CD14-positive monocyte (primary cell): ENCODE measurements around the gene FOXF2. TPM values are rescaled to one million over a fixed set of nuclear protein-coding genes. Genes with fewer than 3 reads are reported as not detected.

ENCODE experiments used
- DNase-seq, 3 donors: peaks; one replicate each; pipeline ENCODE4 v3.0.0-alpha.2; 2011 to 2022
- H2AFZ ChIP-seq: 2 replicates; pipeline ENCODE4 v1.6.0; 2012; ENCODE audit warnings: mild to moderate bottlenecking, low read depth, low read length, inconsistent platforms; ENCODE audit not compliant: insufficient read depth, poor library complexity, severe bottlenecking
- H3K27ac ChIP-seq, 2 donors: 1 replicate in 1 of 2; 2 replicates in 1 of 2; pipeline ENCODE4 v1.5.1; 2012 to 2013; ENCODE audit warnings: low read length in 2 of 2, control low read depth in 1 of 2, inconsistent platforms in 1 of 2, low read depth in 1 of 2, mild to moderate bottlenecking in 1 of 2
- H3K27me3 ChIP-seq, 2 donors: one replicate each; pipeline versions ENCODE4 v1.6.0 to v1.6.1; 2011 to 2013; ENCODE audit warnings: low read length in 2 of 2; ENCODE audit not compliant: control insufficient read depth in 2 of 2, insufficient read depth in 2 of 2
- H3K36me3 ChIP-seq, 2 donors: replicated peaks in 1 of 2; 1 replicate in 1 of 2; 2 replicates in 1 of 2; pipeline versions ENCODE4 v1.5.1 to v1.6.1; 2012 to 2013; ENCODE audit warnings: low read length in 2 of 2, control low read depth in 1 of 2, inconsistent platforms in 1 of 2, mild to moderate bottlenecking in 1 of 2; ENCODE audit not compliant: insufficient read depth in 2 of 2, control insufficient read depth in 1 of 2
- H3K4me1 ChIP-seq, 2 donors: 1 replicate in 1 of 2; 2 replicates in 1 of 2; pipeline versions ENCODE4 v1.5.1 to v1.6.1; 2012 to 2013; ENCODE audit warnings: low read length in 2 of 2, control low read depth in 1 of 2, inconsistent platforms in 1 of 2, mild to moderate bottlenecking in 1 of 2, moderate library complexity in 1 of 2; ENCODE audit not compliant: insufficient read depth in 2 of 2, control insufficient read depth in 1 of 2
- H3K4me2 ChIP-seq: replicated peaks from 2 replicates; pipeline ENCODE3; 2012; ENCODE audit warnings: low read length, moderate library complexity, mild to moderate bottlenecking; ENCODE audit not compliant: poor library complexity, severe bottlenecking; ENCODE audit errors: extremely low read depth
- H3K4me3 ChIP-seq, 3 experiments: fragments of 200-600 bp in 1 of 3; sonication (generic) in 1 of 3; replicated peaks in 1 of 3; 1 replicate in 2 of 3; 2 replicates in 1 of 3; pipeline ENCODE4 v1.5.1; 2011 to 2013; ENCODE audit warnings: low read length in 3 of 3, mild to moderate bottlenecking in 3 of 3, control low read depth in 2 of 3, low read depth in 2 of 3, inconsistent platforms in 1 of 3, moderate library complexity in 1 of 3
- H3K79me2 ChIP-seq: 2 replicates; pipeline ENCODE4 v1.6.0; 2012; ENCODE audit warnings: mild to moderate bottlenecking, control low read depth, inconsistent platforms, low read length, moderate library complexity; ENCODE audit not compliant: insufficient read depth
- H3K9ac ChIP-seq: 2 replicates; pipeline ENCODE4 v1.6.0; 2017; ENCODE audit warnings: low read length, mild to moderate bottlenecking; ENCODE audit not compliant: insufficient read depth, poor library complexity, severe bottlenecking
- H3K9me3 ChIP-seq, 2 donors: replicated peaks in 1 of 2; 1 replicate in 1 of 2; 2 replicates in 1 of 2; pipeline versions ENCODE4 v1.5.1 to v1.6.1; 2012 to 2013; ENCODE audit warnings: low read length in 2 of 2, control low read depth in 1 of 2; ENCODE audit not compliant: control insufficient read depth in 1 of 2, insufficient read depth in 1 of 2
- H4K20me1 ChIP-seq: 2 replicates; pipeline ENCODE4 v1.6.0; 2012; ENCODE audit warnings: mild to moderate bottlenecking, low read length, control low read depth, moderate library complexity; ENCODE audit not compliant: insufficient read depth
- H3K27ac Mint-ChIP-seq, 7 donors: one replicate each; pipeline ENCODE4 v1.8.0; 2020; ENCODE audit warnings: mild to moderate bottlenecking in 7 of 7, mixed read lengths in 7 of 7, moderate library complexity in 6 of 7, inconsistent platforms in 2 of 7
- H3K27me3 Mint-ChIP-seq, 3 donors: one replicate each; pipeline ENCODE4 v1.8.0; 2021 to 2022; ENCODE audit warnings: low read depth in 3 of 3, mild to moderate bottlenecking in 3 of 3, mixed read lengths in 3 of 3, moderate library complexity in 3 of 3, inconsistent platforms in 1 of 3
- H3K36me3 Mint-ChIP-seq, 2 donors: one replicate each; pipeline ENCODE4 v1.8.0; 2020; ENCODE audit warnings: mixed read lengths in 2 of 2, inconsistent platforms in 1 of 2, mild to moderate bottlenecking in 1 of 2
- H3K4me1 Mint-ChIP-seq: one replicate; pipeline ENCODE4 v1.8.0; 2020; ENCODE audit warnings: mild to moderate bottlenecking, mixed read lengths
- H3K4me3 Mint-ChIP-seq, 2 donors: one replicate each; pipeline ENCODE4 v1.8.0; 2020; ENCODE audit warnings: mild to moderate bottlenecking in 2 of 2, mixed read lengths in 2 of 2, moderate library complexity in 1 of 2
- H3K9me3 Mint-ChIP-seq, 7 donors: one replicate each; pipeline ENCODE4 v1.8.0; 2020 to 2022; ENCODE audit warnings: mixed read lengths in 7 of 7, mild to moderate bottlenecking in 6 of 7, moderate library complexity in 6 of 7, inconsistent platforms in 2 of 7
- CTCF ChIP-seq: fragments of 200-600 bp; IDR thresholded peaks from one replicate; pipeline ENCODE4 v1.8.0; 2022; ENCODE audit warnings: antibody characterized with exemption, mild to moderate bottlenecking
- WGBS: methylation state at CpG from one replicate; pipeline ENCODE4 v1.1.5; 2013; ENCODE audit warnings: missing lambda C conversion rate; ENCODE audit not compliant: insufficient coverage; 5-methylcytosine and 5-hydroxymethylcytosine counted together
- intact Hi-C, 2 donors: fragments of 100-400 bp; cut with micrococcal nuclease; formaldehyde crosslinking; loops; one replicate each; pipeline versions ENCODE4 v1.15.0 to v1.15.1; 2023
- polyA plus RNA-seq, 3 donors: library from polyadenylated mRNA; depleted of rRNA in 1 of 3; unstranded in 2 of 3; stranded (reverse) in 1 of 3; fragments of 300-500 nt in 2 of 3; fragments of >200 nt in 1 of 3; fragmentation: Illumina TruSeq in 2 of 3; gene quantifications; 1 replicate in 2 of 3; 2 replicates in 1 of 3; pipeline ENCODE4 v1.2.3, GENCODE V29; 2012 to 2021

Gene FOXF2
- polyA plus RNA-seq, 3 donors: 0.03 TPM; not detected in 2

- WGBS: 86% methylated on average over 1 of the region's 1 CpG
- H3K36me3 Mint-ChIP-seq: no peaks in the 10 kb centered on the region
- Histone ChIP-seq H3K79me2 (no peaks in the 10 kb centered on the region), H2AFZ (no peak overlapping the region), H3K4me3 (no peak overlapping the region), H3K9me3 (peaks cover 0 to 20% of the 10 kb centered on the region in 2 donors), H3K36me3 (no peaks in the 10 kb centered on the region), H3K9ac (no peak overlapping the region), H3K4me1 (no peaks in the 10 kb centered on the region), H3K27me3 (peaks cover 52 to 76% of the 10 kb centered on the region in 2 donors), H4K20me1 (no peaks in the 10 kb centered on the region), H3K4me2 (no peak overlapping the region), H3K27ac (no peak overlapping the region)
- H3K4me3 Mint-ChIP-seq: peak overlapping the region in 1 of 2 donors; percentile 61
- intact Hi-C loops: no loop called here
- peaks cover 7 to 26% (median 14%) of the 10 kb centered on the region in 7 donors for H3K9me3 Mint-ChIP-seq
- peaks cover 62 to 65% (median 63%) of the 10 kb centered on the region in 3 donors for H3K27me3 Mint-ChIP-seq
- no peak for DNase-seq
- no peak overlapping the region for H3K27ac Mint-ChIP-seq
- H3K4me1 Mint-ChIP-seq: no peaks in the 10 kb centered on the region
- TF ChIP-seq CTCF: no peak
Observed at GRCh38 chr6:1371933-1372332, 17.4 kb upstream of the FOXF2 start.

- Mint-ChIP-seq H3K27me3 (peaks cover 64 to 67% (median 66%) of the 10 kb centered on the region in 3 donors), H3K27ac (no peak overlapping the region), H3K4me1 (no peaks in the 10 kb centered on the region), H3K36me3 (no peaks in the 10 kb centered on the region), H3K4me3 (peak overlapping the region in 1 of 2 donors; percentile 43), H3K9me3 (peaks cover 7 to 31% (median 14%) of the 10 kb centered on the region in 7 donors)
- Histone ChIP-seq H3K36me3 (no peaks in the 10 kb centered on the region), H3K4me2 (no peak overlapping the region), H3K27me3 (peaks cover 59 to 79% of the 10 kb centered on the region in 2 donors), H3K27ac (no peak overlapping the region), H3K4me3 (no peak overlapping the region), H3K79me2 (no peaks in the 10 kb centered on the region), H3K9me3 (peaks cover 0 to 25% of the 10 kb centered on the region in 2 donors), H2AFZ (no peak overlapping the region), H3K9ac (no peak overlapping the region), H4K20me1 (no peaks in the 10 kb centered on the region), H3K4me1 (no peaks in the 10 kb centered on the region)
- no peak for TF ChIP-seq CTCF
- intact Hi-C loops: no loop called here
- DNase-seq: no peak
- WGBS: 100% methylated on average over 1 of the region's 1 CpG
Observed at GRCh38 chr6:1372690-1373089, 16.7 kb upstream of the FOXF2 start.
